Stimulated activated naive CD8-positive, alpha-beta T cell treated with anti-CD3 and anti-CD28 coated beads, Interleukin-15, amount 100 ng/mL, for 72 hours (primary cell): ENCODE results near the gene PSMF1.

Experiments used
- ATAC-seq: fragments of 150-1000 bp; cut with Tn5 transposase; 2 replicates; pipeline ENCODE4 v1.10.0; 2021; ENCODE audit warnings: mild to moderate bottlenecking, moderate library complexity
- DNase-seq, 2 donors: peaks; one replicate each; pipeline ENCODE4 v3.0.0; 2021 to 2022
- H3K27ac Mint-ChIP-seq, 2 donors: one replicate each; pipeline ENCODE4 v1.8.0; 2022; ENCODE audit warnings: mild to moderate bottlenecking in 2 of 2, mixed read lengths in 2 of 2, moderate library complexity in 2 of 2
- H3K27me3 Mint-ChIP-seq: one replicate; pipeline ENCODE4 v1.8.0; 2022; ENCODE audit warnings: mixed read lengths
- H3K4me1 Mint-ChIP-seq: one replicate; pipeline ENCODE4 v1.8.0; 2022; ENCODE audit warnings: mild to moderate bottlenecking, mixed read lengths
- H3K4me3 Mint-ChIP-seq, 2 donors: one replicate each; pipeline ENCODE4 v1.8.0; 2022; ENCODE audit warnings: mild to moderate bottlenecking in 2 of 2, mixed read lengths in 2 of 2, moderate library complexity in 1 of 2
- H3K9me3 Mint-ChIP-seq, 2 donors: one replicate each; pipeline ENCODE4 v1.8.0; 2022; ENCODE audit warnings: mixed read lengths in 2 of 2

The PSMF1 gene

GRCh38 chr20:1186367-1186991, 68.1 kb downstream of the PSMF1 start:
- no peak for DNase-seq
- H3K27ac Mint-ChIP-seq: no peak overlapping the region
- no peaks in the 10 kb centered on the region for H3K9me3 Mint-ChIP-seq
- H3K27me3 Mint-ChIP-seq: peaks cover 50% of the 10 kb centered on the region
- peaks cover 14% of the 10 kb centered on the region for H3K4me1 Mint-ChIP-seq
- no peak overlapping the region for H3K4me3 Mint-ChIP-seq
- ATAC-seq: no peak

- H3K27me3 Mint-ChIP-seq: peaks cover 41% of the 10 kb centered on the region
- DNase-seq: no peak
- peaks cover 14% of the 10 kb centered on the region for H3K4me1 Mint-ChIP-seq
- H3K9me3 Mint-ChIP-seq: no peaks in the 10 kb centered on the region
- H3K4me3 Mint-ChIP-seq: no peak overlapping the region
- H3K27ac Mint-ChIP-seq: no peak overlapping the region
- no peak for ATAC-seq
These were observed 69.3 kb downstream of the PSMF1 start for GRCh38 chr20:1187605-1188171.

GRCh38 chr20:1188347-1188746, 69.9 kb downstream of the PSMF1 start:
- Mint-ChIP-seq H3K27me3 (peaks cover 35% of the 10 kb centered on the region), H3K27ac (no peak overlapping the region), H3K4me1 (peaks cover 14% of the 10 kb centered on the region), H3K9me3 (no peaks in the 10 kb centered on the region), H3K4me3 (no peak overlapping the region)
- ATAC-seq (no peak), DNase-seq (no peak)

- H3K27ac Mint-ChIP-seq: no peak overlapping the region
- H3K4me1 Mint-ChIP-seq: peaks cover 6% of the 10 kb centered on the region
- ATAC-seq: no peak
- no peak overlapping the region for H3K4me3 Mint-ChIP-seq
- H3K9me3 Mint-ChIP-seq: no peaks in the 10 kb centered on the region
- H3K27me3 Mint-ChIP-seq: peaks cover 20% of the 10 kb centered on the region
- no peak for DNase-seq
These were observed 71.4 kb downstream of the PSMF1 start for GRCh38 chr20:1189827-1190226.

GRCh38 chr20:1190847-1191246, 72.4 kb downstream of the PSMF1 start:
- Mint-ChIP-seq H3K9me3 (no peaks in the 10 kb centered on the region), H3K4me3 (no peak overlapping the region), H3K4me1 (peaks cover 4% of the 10 kb centered on the region), H3K27ac (no peak overlapping the region), H3K27me3 (peaks cover 18% of the 10 kb centered on the region)
- ATAC-seq (no peak), DNase-seq (no peak)

GRCh38 chr20:1191299-1191698, 72.9 kb downstream of the PSMF1 start:
- ATAC-seq (no peak), DNase-seq (no peak)
- no peaks in the 10 kb centered on the region for H3K4me1 Mint-ChIP-seq
- H3K9me3 Mint-ChIP-seq: peaks cover 0 to 1% of the 10 kb centered on the region in 2 donors
- H3K27ac Mint-ChIP-seq: no peak overlapping the region
- peaks cover 14% of the 10 kb centered on the region for H3K27me3 Mint-ChIP-seq
- H3K4me3 Mint-ChIP-seq: no peak overlapping the region

- DNase-seq: no peak
- Mint-ChIP-seq H3K9me3 (peaks cover 0 to 5% of the 10 kb centered on the region in 2 donors), H3K4me1 (peaks cover 6% of the 10 kb centered on the region)
These were observed 76.8 kb downstream of the PSMF1 start for GRCh38 chr20:1195226-1195625.

GRCh38 chr20:1196634-1197033, 78.2 kb downstream of the PSMF1 start:
- Mint-ChIP-seq H3K4me3 (no peak overlapping the region), H3K27ac (peak overlapping the region in 1 of 2 donors; percentile 27), H3K27me3 (no peaks in the 10 kb centered on the region), H3K4me1 (peaks cover 8% of the 10 kb centered on the region), H3K9me3 (peaks cover 0 to 5% of the 10 kb centered on the region in 2 donors)
- no peak for DNase-seq
- no peak for ATAC-seq

More at GRCh38 chr20:1195226-1195625, 76.8 kb downstream of the PSMF1 start:
- Mint-ChIP-seq H3K4me3 (no peak overlapping the region), H3K27me3 (peaks cover 4% of the 10 kb centered on the region), H3K27ac (no peak overlapping the region)
- ATAC-seq: no peak

- H3K27me3 Mint-ChIP-seq: no peaks in the 10 kb centered on the region
- no peak overlapping the region for H3K4me3 Mint-ChIP-seq
These were observed 79.4 kb downstream of the PSMF1 start for GRCh38 chr20:1197801-1198200.

GRCh38 chr20:1198751-1199150, 80.3 kb downstream of the PSMF1 start:
- DNase-seq (no peak), ATAC-seq (no peak)
- Mint-ChIP-seq H3K27ac (no peak overlapping the region), H3K4me1 (peaks cover 8% of the 10 kb centered on the region), H3K27me3 (no peaks in the 10 kb centered on the region), H3K9me3 (peaks cover 0 to 5% of the 10 kb centered on the region in 2 donors), H3K4me3 (no peak overlapping the region)

More at GRCh38 chr20:1197801-1198200, 79.4 kb downstream of the PSMF1 start:
- DNase-seq: no peak
- Mint-ChIP-seq H3K4me1 (peaks cover 8% of the 10 kb centered on the region), H3K27ac (no peak overlapping the region), H3K9me3 (peaks cover 0 to 5% of the 10 kb centered on the region in 2 donors)
- ATAC-seq: no peak

GRCh38 chr20:1199212-1199873, 80.9 kb downstream of the PSMF1 start:
- no peak for DNase-seq
- Mint-ChIP-seq H3K27ac (no peak overlapping the region), H3K9me3 (peaks cover 0 to 5% of the 10 kb centered on the region in 2 donors)

GRCh38 chr20:1199964-1200363, 81.6 kb downstream of the PSMF1 start:
- DNase-seq (no peak), ATAC-seq (no peak)
- peak overlapping the region in 1 of 2 donors; percentile 73 for H3K27ac Mint-ChIP-seq
- H3K4me3 Mint-ChIP-seq: no peak overlapping the region
- H3K4me1 Mint-ChIP-seq: peaks cover 8% of the 10 kb centered on the region
- H3K27me3 Mint-ChIP-seq: no peaks in the 10 kb centered on the region
- peaks cover 0 to 5% of the 10 kb centered on the region in 2 donors for H3K9me3 Mint-ChIP-seq

More at GRCh38 chr20:1199212-1199873, 80.9 kb downstream of the PSMF1 start:
- H3K4me3 Mint-ChIP-seq: no peak overlapping the region
- no peak for ATAC-seq
- no peaks in the 10 kb centered on the region for H3K27me3 Mint-ChIP-seq
- H3K4me1 Mint-ChIP-seq: peaks cover 8% of the 10 kb centered on the region

GRCh38 chr20:1202762-1203504, 84.5 kb downstream of the PSMF1 start, which contains the start of gene C20orf202:
Gene C20orf202, plus strand, starts transcription at chr20:1203454. Its CDS starts 132 bp downstream, at chr20:1203586.
- Mint-ChIP-seq H3K9me3 (no peaks in the 10 kb centered on the region), H3K27ac (no peak within 1 kb of the TSS), H3K4me3 (no peak within 1 kb of the TSS), H3K4me1 (peaks cover 8% of the 10 kb centered on the region), H3K27me3 (no peaks in the 10 kb centered on the region)
- no peak for DNase-seq
- no peak for ATAC-seq

- Mint-ChIP-seq H3K4me1 (peaks cover 8% of the 10 kb centered on the region), H3K27ac (no peak overlapping the region), H3K9me3 (no peaks in the 10 kb centered on the region), H3K4me3 (no peak overlapping the region), H3K27me3 (no peaks in the 10 kb centered on the region)
- DNase-seq: no peak
- no peak for ATAC-seq
These were observed 85.2 kb downstream of the PSMF1 start for GRCh38 chr20:1203630-1204029.

- peaks cover 8% of the 10 kb centered on the region for H3K4me1 Mint-ChIP-seq
- H3K4me3 Mint-ChIP-seq: no peak overlapping the region
- H3K27me3 Mint-ChIP-seq: no peaks in the 10 kb centered on the region
- no peaks in the 10 kb centered on the region for H3K9me3 Mint-ChIP-seq
- no peak for ATAC-seq
- no peak overlapping the region for H3K27ac Mint-ChIP-seq
- no peak for DNase-seq
These were observed 85.7 kb downstream of the PSMF1 start for GRCh38 chr20:1204113-1204512.
